Inflammatory macrophage treated with lipopolysaccharide for 1 hour (primary cell): ENCODE data around the gene GNGT2.

Experiments
- DNase-seq, 2 donors: peaks; one replicate each; pipeline ENCODE4 v3.0.0-alpha.2; 2020 to 2022

Gene GNGT2

DNA sequence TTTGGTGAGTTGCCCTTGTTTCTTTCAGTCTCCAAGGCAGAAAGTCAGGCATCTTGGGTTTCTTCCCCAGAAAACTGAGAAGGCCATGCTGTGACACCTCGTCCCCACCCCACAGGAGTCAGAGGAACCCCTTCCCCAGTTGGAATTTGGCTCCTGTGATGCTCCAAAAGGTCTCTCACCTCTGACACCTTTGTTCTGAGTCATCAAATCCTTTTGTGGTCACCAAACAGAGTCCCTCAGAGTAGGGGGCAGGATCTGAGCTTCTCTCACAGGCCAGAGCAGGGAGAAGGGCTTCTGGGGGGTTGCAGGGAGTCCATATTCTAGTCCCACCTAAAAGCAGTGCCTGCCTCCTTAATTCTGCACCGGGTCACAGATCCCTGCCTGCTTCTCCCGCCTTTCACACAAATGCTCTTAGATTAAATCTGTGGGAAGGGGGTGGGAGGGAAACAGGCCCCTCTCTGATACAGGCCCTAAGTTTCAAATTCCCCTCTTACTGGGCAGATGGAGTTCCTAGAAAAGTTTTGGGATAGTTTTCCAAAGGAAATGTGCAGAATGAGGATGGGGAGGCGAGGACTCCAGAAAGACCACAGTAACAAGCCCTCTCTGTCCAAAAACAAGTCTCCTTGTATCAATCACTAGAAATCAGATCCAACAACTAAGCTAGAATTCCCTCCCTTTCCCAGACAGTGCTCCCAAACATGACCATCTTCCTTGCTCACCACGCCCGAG lies 18.9 kb upstream of the GNGT2 start:
- no peak for DNase-seq

GRCh38 chr17:49227436-49228261 lies 17.3 kb upstream of the GNGT2 start:
- peak; percentile 39 to 87 for DNase-seq

DNA sequence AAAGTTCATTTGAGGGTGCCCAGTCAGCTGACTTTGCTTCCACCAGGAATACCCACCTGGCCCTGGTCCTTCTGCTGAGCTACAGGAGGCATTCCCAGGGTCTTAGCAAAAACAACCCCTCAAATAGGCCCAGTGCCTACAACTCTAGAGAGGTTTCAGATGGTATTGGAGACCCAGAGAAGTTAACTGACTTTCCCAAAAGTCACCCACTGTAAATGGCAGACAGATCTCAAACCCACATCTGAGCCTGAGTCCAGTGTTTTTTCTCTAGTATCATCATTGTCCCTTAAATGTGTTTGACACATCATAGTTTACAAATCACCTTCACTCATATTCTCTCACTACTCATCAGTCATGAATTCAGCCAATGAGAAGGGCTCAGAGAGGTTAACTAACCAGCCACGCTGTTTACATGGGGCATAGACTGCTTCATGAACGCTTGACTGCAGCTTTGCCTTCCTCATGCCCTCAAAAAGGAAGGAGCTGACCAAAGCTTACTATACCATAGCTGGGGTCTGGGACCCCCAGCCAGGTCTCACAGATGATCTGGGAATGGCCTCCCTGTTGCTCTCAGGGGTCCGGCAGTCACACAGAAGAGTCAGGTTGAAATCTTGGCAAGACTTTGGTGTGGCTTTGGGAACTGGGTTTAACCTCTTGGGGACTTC lies 16.5 kb upstream of the GNGT2 start:
- no peak for DNase-seq

- no peak for DNase-seq
Observed at GRCh38 chr17:49225554-49226236, 15.3 kb upstream of the GNGT2 start.

DNA sequence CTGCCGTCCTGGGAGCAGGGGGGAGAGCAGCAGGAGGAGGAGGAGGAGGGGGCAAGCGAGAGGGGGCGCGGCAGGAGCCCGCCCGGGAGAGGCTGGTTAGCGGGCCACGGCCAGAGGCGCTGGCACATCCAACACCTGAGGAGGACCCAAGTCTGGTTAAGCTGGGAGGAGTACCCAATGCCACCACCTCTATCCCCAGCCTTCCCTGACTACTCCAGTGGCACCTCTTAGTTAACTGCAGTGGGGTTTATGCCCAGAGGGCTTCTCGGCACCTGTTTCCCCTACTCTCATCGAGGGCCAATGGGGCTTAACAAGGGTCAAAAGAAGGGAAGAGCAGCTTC lies 14.6 kb upstream of the GNGT2 start:
- DNase-seq: no peak

- no peak for DNase-seq
Observed at GRCh38 chr17:49224198-49224996, 14.0 kb upstream of the GNGT2 start.

- peak; percentile 25 to 76 for DNase-seq
Observed at GRCh38 chr17:49223517-49224197, 13.3 kb upstream of the GNGT2 start.

DNA sequence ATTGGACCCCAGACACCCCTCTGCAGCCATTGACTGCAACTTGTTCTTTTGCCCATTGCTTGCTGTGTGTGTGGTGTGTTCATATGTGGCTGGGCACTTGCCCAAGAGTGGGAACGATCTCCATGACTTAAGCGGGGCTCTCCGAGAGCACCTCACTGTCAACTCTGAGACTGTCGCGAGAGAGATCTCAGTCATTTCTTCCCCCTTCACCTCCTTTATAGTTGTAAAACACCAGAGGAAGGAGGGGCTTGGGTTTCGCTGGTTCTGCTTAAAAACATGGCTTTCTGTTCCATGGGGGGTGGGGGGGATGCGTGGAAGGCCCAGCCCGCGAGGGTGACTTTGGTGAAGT lies 12.8 kb upstream of the GNGT2 start:
- no peak for DNase-seq

GRCh38 chr17:49219987-49220386 lies 9.6 kb upstream of the GNGT2 start:
- no peak for DNase-seq

GRCh38 chr17:49218941-49219913 lies 8.9 kb upstream of the GNGT2 start:
- peak; percentile 70 to 87 for DNase-seq

DNA sequence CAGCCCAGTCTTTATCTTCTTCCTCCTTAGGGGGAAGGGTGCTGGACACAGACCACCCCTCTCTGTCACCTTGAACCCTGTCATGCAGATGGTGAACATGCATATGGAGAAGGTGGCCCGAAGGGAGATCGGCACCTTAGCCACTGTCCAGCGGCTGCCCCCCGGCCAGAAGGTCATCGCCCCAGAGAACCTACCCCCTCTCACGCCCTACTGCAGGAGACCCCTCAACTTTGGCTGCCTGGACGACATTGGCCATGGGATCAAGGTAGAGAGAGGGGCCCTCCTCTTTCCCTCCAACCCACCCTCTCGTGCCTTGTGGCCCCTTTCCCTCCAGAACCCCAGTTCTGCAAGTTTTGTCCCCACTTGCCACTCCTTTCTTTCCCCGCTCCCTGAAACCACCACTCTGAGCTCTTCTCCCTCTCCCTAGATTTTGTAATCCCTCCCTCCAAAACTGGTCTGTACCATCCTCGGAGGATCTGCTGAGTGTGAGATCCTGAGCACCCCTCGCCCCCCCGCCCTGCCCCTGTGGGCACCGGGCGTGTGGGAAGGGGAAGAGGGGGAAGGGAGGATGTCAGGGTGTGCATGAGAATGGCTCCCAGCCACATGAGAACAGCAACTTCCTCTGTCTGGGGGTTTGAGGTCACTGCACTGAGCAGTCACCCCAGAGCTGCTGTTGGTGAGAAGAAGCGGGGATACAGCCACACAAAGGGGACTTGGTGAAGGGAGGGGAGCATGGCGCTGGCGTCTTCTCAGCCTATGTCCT lies 7.5 kb upstream of the GNGT2 start:
- peak; percentile 73 to 84 for DNase-seq

GRCh38 chr17:49216953-49217650 lies 6.7 kb upstream of the GNGT2 start:
- DNase-seq: peak; percentile 69 to 76

- DNase-seq: no peak
Observed at GRCh38 chr17:49216482-49216881, 6.1 kb upstream of the GNGT2 start.

GRCh38 chr17:49214676-49215360 lies 4.4 kb upstream of the GNGT2 start:
- DNase-seq: no peak

DNA sequence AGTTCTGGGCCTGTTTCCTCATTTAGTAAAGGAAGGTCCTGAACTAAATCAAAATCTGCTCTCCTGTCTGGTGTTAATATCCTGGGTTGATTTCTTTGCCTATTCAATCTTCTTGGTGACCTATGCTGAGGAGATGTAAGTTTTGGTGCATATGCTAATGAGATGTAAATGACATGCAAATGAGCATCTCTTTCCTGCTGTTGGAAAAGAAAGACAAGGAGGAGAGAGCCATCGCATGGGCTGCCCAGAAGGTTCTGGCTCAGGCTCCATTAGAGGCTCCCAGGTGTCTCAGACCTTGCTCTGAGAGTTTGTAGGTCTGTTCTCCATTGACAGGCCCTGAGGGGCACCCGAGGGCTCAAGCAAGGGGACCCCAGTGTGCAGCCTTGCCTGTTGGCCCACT lies 3.5 kb upstream of the GNGT2 start:
- no peak for DNase-seq

DNA sequence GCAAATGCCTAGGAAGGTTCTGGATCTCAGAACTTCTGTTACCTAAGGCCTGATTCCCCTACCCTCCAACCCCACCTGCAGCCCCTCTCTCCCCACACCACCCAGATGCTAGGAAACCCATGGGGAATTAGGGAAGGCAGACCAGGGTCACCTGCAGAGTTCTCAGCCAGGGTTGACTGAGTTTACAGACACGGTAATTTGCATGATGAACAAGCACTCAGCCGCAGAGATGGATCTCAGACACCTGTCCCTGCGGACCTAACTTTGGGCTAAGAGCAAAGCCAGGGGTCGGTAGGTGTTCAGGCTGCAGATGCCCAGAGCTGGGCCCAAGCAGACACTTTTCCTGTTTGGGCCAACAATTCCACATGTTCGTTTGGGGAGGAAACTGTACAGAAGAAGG lies 3.0 kb upstream of the GNGT2 start:
- no peak for DNase-seq

DNA sequence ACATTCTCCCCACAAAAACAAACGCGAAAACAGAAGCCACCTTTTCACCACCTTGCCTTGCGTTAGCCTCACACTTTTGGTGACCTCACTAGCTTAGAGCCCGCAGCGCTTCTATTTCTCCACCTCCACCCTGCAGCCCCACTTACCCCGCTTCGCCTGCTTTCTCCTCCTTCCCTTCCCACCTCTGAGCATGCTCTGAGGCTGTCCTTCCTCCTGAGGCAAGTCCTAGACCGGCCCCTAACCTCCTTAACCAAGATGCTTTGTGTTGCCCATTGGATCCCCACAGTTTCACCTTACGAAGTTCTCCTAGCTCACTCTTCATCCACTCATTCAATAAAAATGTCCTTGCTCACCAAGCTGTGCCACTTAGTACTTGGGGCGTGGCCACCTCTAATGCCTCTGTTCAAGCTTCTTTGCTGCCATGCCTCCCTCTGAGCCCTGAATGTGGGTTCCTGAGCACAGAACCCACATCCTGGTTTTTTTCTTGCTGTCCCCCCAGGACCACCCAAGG lies 1.3 kb downstream of the GNGT2 start:
- no peak for DNase-seq

GRCh38 chr17:49204516-49204915 lies 5.9 kb downstream of the GNGT2 start:
- no peak for DNase-seq
